GM12878 (cell line): ENCODE results near the gene ZNF248.

ENCODE experiments used
- CHD1 ChIP-seq: IDR thresholded peaks from 2 replicates; pipeline ENCODE4 v1.6.1; 2012; ENCODE audit warnings: low read depth, low read length, improper control_type of control experiment
- CTCF ChIP-seq, 3 experiments: IDR thresholded peaks in 2 of 3; conservative IDR thresholded peaks in 1 of 3; 2 replicates each; pipeline ENCODE4 v1.5.1; 2011; ENCODE audit warnings: low read depth in 3 of 3, low read length in 3 of 3, mild to moderate bottlenecking in 3 of 3, control low read depth in 2 of 3, moderate library complexity in 2 of 3, inconsistent platforms in 1 of 3, mixed read lengths in 1 of 3; ENCODE audit not compliant: control insufficient read depth in 2 of 3, insufficient read depth in 1 of 3; ENCODE audit errors: extremely low read depth in 1 of 3
- EZH2 ChIP-seq: IDR thresholded peaks from 2 replicates; pipeline ENCODE4 v1.6.1; 2012; ENCODE audit warnings: low read depth, mild to moderate bottlenecking, control low read depth, inconsistent platforms, low read length, borderline replicate concordance; ENCODE audit not compliant: control insufficient read depth
- YY1 ChIP-seq: IDR thresholded peaks from 2 replicates; pipeline ENCODE4 v1.6.1; 2011; ENCODE audit warnings: low read depth, mild to moderate bottlenecking, low read length

DNA sequence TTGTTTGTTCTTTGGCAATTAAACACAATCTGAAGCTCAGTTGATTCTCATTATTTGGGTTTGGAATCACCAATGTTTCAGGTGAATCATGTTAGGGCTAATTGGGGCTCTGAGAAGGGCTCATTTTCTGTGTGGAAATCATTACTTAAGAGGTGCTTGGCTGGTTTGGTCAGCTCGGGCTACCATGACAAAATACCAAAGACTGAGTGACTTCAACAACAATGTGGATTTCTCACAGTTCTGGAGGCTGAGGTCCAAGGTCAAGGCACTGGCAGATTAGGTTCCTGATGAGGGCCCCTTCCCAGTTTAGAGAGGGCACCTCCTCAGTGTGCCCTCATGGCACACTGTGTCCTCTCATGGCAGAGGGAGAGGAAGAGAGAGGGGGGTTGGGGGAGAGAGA is 121.3 kb downstream of the ZNF248 start:
- no peak for TF ChIP-seq CTCF (IDR thresholded peaks at IDR 0.05 in 2 of 3, conservative IDR thresholded peaks at IDR 0.05 in 1 of 3; ENCODE audit: control insufficient read depth in 2 of 3, extremely low read depth in 1 of 3, insufficient read depth in 1 of 3, low read depth in 3 of 3, low read length in 3 of 3)
- TF ChIP-seq YY1 = no peak
- TF ChIP-seq CHD1 = no peak
- TF ChIP-seq EZH2 = no peak
